ENCODE results near the gene ZFP90.
"Not testable (repeated sequence)": the region's sequence is repeated elsewhere in the genome, so short reads cannot be mapped to it uniquely, and the experiment has no call there.

- TF ChIP-seq CTCF, POLR2A (IDR thresholded peaks at IDR 0.05): not testable (repeated sequence)
Measured at GRCh38 chr16:68494261-68494660, 44.8 kb upstream of the ZFP90 start.
